ENCODE measurements around the gene MACROD2.

- TF ChIP-seq CTCF (IDR thresholded peaks at IDR 0.05) (no peak), EP300 (IDR thresholded peaks at IDR 0.05) (no peak), POLR2A (IDR thresholded peaks at IDR 0.05) (no peak), POLR2AphosphoS5 (IDR thresholded peaks at IDR 0.05) (no peak)
Observed at GRCh38 chr20:14691994-14692393, 696.7 kb downstream of the MACROD2 start.

Measured in suprapubic skin (tissue), 4 donors.